HG02623 (cell line): Measurements from ENCODE around the gene MICB.
"Not testable (repeated sequence)": the region's sequence is repeated elsewhere in the genome, so short reads cannot be mapped to it uniquely, and the experiment has no call there.

ENCODE experiments used
- ATAC-seq: cut with Tn5 transposase; IDR thresholded peaks from one replicate; pipeline ENCODE4 v1.9.1; 2021; ENCODE audit warnings: moderate library complexity; ENCODE audit not compliant: unreplicated experiment

Gene MICB

DNA sequence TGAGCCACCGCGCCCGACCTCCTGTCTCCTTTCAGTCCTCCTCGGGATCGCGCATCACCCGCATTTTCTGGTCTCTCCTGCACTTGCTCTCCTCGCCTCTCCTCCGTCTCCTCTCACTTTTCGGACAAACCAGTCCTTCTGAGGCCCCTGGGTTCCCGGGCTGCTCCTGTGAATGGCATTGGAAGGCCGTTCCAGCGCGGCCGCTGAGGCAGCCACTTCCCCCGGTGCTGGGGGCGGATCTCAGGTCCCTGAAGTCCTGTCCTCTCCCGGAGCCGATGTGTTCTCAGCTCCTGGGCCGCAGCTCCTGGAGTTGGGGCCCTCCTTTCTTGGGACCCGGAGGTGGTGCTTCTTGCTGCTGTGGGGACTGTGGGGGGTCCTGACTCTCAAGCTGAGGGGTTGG is 803 bp downstream of the MICB start:
- no peak for ATAC-seq

DNA sequence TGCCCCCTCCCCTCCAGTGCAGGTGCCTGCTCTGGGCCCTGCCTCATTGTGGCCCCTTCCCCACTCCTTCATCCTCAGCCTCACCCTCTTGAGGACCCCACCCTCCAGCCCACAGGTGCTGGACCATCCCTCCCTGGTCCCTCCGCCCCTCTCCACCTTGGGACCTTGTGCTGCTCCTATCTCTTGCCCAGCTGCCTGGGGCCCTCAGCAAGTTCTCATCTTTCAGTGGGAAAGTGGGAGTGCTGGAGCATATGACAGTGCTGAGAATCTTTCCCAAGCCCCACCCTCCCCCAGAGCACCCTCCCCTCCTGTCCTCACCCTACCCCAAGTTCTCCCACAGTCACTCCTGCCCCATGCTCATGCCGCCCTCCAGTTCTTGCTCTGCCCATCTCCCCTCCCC is 1.7 kb downstream of the MICB start:
- not testable (repeated sequence) for ATAC-seq

DNA sequence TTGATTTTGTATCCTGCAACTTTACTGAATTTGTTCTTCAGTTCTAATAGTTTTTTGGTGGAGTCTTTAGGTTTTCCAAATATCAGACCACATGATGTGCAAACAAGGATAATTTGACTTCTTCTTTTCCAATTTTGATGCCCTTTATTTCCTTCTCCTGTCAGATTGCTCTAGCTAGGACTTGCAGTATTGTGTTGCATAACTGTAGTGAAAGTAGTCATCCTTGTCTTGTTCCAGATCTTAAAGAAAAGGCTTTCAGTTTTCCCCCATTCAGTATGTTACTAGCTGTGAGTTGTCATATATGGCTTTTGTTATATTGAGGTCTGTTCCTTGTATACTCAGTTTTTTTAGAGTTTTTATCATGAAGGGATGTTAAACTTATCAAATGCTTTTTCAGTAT is 4.6 kb downstream of the MICB start:
- no peak for ATAC-seq

DNA sequence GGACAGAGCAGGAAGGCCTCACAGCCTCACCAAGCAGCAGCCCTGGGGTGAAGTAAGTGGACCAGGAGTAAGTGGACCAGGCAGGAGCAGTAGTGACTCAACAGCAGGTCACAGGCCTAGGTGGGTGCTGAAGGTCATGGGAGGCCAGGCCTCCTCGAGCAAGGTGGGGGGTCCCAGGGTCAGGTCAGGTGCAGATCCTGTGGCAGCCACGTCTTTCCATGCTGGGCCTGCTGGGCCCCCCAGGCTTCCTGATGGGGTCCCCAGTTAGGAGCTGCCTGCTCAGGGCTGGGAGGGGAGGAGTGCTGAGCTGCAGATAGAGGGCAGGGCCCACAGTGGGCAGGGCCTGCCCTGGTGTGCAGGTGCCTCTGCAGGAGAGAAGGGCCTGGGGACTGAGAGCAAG is 11.1 kb downstream of the MICB start:
- not testable (repeated sequence) for ATAC-seq

DNA sequence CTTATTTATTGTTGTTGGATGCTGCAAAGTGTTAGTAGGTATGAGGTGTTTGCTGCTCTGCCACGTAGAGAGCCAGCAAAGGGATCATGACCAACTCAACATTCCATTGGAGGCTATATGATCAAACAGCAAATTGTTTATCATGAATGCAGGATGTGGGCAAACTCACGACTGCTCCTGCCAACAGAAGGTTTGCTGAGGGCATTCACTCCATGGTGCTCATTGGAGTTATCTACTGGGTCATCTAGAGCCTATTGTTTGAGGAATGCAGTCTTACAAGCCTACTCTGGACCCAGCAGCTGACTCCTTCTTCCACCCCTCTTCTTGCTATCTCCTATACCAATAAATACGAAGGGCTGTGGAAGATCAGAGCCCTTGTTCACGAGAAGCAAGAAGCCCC is 12.1 kb downstream of the MICB start:
- no peak for ATAC-seq

DNA sequence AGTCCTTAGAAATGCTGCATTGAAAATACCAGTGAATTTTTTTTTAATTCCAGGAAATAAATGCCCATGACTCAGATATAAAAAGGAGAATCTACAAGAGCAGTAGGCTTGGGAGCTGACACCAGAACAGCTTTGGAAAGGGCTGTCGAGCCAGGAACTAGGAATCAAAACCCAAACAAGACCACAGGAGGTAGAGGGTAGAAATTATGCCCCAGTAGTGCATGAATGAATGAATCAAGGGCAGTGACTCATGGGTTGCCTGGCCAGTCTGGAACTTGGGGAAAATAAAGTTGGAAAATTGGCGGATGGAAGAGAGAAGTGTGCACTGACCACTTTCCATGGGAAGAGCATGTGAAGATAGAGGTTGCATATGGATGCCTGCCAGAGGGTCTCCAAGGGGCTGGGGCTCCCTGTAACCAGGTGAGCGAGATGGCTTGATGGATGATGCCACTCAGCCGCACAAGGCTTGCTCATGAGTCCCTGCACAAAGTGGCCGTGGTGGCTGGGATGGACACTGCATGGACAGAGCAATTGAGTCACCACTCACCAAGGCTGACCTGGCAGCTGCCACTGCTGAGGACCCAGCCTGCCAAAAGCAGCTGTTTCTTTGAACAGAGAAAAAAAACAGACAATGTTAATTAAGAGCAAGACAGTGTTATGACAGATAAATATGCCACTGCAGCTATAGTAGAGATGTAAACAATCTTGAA is 15.7 kb downstream of the MICB start:
- no peak for ATAC-seq

DNA sequence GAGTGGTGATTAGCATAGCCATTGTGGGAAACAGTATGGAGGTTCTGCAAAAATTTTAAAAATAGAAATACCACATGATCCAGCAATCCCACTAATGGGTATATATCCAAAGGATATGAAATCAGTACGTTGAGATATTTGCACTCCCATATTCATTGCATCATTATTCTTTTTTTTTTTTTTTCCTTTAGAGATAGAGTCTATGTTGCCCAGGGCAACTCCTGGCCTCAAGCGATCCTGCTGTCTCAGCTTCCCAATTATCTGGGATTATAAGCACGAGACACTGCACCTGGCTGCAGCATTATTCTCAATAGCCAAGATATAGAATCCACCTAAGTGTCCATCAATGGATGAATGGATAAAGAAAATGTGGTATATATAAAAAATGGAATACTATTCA is 23.9 kb downstream of the MICB start:
- ATAC-seq = no peak

DNA sequence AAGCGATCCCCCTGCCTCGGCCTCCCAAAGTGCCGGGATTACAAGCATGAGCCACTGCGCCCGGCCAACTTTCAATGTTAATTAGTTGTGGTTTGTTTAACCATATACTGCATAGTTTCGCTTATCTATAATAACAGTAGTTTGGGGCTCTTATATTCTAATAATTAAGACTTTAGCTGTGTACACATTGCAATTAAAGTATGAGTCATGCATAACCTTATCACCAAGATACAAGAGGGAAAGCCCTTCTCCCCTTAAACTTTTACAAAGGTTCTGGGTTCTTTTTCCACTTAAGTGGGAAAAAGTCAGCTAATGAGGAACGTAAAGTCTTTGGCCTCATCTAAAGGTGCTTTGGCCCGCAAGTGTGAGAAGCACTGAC is 27.6 kb downstream of the MICB start:
- ATAC-seq = no peak

DNA sequence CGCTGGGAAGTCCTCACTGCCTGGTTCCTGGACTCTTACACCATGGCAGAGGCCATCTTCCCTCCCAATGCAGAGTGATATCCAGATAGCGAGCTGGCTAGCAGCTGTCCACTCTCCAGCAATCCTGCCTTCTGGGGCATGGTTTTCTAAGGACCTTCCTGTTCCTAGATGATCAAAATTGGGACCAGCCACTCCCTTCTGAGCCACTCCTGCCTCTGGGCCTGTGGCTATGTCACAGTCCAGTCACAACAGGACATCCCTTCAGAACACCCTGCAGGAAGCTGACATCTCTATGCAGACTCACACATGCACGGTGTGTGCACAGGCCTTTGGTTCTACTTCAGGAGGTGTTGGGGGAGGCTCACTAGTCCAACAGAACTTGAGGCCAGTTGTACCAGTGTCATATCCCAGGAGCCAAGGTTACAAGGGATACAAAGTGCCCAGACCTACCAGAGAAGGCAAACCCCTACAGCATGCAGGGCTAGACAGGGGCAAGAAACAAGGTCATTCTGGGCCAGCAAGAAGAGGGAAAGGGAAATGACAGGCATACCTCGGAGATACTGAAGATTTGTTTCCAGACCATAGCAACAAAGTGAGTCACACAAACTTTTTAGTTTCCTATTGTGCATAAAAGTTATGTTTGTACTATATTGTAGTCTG is 28.1 kb downstream of the MICB start:
- no peak for ATAC-seq

DNA sequence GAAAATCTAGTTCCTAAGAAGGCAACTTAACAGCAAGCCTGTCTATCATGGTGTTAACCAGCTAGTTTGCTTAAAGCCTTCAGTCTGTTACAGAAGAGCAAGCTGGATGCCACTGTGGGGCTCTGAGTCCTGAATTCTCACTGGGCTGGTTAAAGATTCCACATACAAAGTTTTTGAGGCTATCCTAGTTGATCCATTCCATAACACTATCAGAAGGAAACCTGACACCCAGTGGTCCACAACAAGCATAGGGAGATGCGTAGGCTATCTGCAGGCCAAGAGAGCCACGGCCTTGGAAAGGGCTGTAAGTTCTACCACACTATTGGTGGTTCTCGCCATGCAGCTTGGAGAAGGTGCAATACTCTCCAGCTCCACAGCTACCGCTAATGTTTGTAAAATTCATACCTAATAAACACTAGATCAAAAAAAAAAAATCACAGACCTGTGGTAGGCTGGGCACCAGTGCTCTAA is 30.4 kb downstream of the MICB start:
- ATAC-seq = no peak

DNA sequence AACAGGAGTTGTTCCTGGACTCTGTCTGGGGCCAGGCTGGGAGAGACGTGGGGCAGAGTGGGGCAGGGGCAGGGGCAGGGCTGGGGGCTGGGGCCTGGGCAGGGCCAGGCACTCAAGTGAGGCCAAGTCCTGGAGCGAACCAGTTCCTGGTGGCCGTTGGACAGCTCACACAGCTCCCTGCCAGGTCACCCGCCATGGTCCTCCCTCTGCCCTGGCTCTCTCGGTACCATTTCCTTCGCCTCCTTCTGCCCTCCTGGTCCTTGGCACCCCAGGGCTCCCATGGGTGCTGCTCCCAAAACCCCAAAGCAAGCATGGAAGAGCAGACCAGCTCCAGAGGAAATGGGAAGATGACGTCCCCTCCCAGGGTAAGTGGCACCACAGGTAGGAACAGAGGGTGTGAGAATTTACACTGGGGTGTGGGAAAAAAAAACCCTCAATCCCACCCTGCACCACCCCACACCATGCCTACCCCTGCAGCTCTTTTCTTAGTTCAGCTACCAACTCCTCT is 30.9 kb downstream of the MICB start, which contains the start of gene MCCD1:
Gene MCCD1 (plus strand): TSS at position 142 of the 508 bp plus-strand sequence. CDS start 53 bp downstream, at position 195.
- ATAC-seq = no peak

DNA sequence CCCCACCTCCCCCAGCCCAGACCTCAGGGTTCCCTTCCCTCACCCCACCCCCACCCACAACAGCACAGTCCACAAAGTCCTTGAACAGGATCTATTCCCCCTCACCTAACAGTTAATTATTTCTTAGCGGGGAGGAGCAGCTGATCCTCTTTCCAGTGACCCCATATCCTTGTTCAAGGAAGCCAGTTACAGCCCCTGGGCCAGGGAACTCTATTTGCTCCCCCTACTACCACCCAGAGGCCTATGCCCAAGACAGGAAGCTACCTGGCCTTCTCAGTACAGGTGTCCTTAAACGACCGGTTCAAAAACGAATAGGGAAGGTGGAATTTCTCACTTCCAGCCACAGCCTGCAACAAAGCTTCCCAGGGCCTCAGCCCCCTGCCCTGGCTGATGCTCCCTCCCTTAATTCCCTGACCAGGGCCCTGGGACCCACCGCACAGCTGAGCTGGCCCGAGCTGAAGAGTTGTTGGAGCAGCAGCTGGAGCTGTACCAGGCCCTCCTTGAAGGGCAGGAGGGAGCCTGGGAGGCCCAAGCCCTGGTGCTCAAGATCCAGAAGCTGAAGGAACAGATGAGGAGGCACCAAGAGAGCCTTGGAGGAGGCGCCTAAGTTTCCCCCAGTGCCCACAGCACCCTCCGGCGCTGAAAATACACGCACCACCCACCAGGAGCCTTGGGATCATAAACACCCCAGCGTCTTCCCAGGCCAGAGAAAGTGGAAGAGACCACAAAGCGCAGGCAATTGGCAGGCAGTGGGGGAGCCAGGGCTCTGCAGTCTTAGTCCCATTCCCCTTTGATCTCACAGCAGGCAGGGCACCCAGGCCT is 31.6 kb downstream of the MICB start:
- no peak for ATAC-seq

DNA sequence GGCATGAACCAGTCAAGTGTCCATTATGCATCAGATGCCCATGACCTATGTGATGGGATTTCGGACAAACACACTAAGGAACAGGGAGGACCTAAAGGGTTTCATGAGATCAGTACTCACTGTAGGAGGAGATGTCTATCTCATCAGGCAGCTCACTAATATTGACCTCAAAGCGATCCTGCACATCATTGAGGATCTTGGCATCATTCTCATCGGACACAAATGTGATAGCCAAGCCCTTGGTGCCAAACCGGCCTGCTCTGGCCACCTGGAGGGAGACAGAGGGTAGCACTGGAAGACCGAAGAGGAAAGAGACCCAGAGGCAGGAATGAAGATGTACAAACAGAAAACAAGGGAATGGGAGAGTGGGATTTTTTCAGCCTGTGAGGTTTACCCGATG is 32.7 kb downstream of the MICB start:
- no peak for ATAC-seq

DNA sequence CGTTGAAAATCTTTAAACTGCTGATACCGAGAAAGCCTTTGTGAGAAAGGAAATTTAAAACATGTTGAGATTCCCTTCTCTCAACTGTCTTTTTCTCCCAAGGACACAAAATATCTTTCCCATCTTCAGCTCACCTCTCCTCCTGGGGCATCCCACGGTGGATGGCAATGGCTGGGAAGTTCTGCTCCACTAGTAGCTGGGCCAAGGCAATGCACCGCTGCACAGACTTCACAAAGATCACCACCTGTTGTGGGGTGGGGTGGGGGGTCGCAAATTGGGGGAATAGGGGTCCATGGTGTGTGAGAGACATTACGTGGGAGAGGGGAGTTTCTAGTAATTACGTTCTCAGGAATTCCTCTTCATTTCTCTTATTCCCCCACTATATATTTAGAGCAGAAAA is 33.2 kb downstream of the MICB start:
- no peak for ATAC-seq

DNA sequence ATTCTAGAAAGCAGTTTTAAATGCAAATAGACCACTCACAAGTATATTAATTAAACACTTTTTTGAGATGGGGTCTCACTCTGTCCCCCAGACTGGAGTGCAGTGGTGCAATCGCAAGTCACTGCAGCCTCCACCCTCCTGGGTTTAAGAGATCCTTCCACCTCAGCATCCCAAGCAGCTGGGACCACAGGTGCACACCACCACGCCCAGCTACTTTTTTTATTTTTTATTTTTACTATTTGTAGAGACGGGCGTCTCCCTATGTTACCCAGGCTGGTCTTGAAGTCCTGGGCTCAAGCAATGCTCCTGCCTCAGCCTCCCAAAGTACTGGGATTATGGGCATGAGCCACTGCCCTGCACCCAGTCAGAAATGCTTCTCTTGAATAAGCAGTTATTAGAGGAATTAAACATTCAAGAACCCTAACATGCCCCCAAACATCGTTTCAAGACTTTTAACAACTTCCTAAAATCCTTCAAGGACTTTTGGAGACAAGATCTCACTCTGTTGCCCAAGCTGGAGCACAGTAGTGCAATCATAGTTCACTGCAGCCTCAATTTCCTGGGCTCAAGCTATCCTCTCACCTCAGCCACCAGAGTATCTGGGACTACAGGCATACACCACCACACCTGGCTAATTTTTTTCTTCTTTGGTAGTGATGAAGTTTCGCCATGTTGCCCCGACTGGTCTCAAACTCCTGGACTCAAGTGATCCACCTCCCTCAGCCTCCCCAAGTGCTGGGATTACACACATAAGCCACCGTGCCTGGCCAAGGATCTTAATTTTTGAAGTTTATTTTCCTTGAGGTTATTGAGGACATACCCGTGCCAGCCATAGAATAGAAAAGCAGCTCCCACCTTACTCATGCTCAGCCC is 34.1 kb downstream of the MICB start:
- no peak for ATAC-seq

DNA sequence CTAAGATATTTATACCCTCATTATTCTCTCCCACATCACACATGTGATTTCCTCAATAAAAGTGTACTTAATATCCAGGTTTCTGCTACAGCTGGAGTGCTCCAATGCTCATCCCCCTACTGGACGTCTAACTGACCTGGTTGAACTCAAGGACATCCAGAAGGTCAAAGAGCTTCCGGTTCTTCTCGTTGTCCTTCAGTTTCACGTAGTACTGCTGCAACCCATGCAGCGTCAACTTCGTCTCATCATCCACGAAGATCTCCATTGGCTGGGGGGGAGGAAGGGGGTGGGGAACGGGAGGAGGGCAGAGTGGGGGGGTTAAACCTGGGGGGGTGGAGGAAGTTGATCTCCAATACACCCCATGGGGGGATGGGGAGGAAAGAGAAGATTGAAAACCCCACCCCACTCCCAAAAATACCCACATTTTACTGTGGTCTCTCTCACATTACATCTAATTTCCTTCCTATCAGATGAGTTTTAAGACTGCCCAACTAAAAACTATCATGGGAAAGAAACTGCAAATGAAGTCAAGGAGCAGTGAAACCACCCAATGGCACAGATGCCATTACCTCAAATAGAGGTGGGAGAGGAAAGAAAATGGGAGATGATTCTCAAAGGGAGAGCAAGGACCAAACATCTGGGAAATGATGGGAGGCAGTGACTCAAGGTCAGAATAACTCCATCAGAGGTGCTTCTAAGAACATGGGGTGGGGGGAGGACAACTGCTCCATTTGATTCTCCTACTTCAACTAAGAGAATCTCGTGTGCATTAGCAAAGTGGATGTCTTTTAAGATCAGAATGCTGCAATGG is 34.9 kb downstream of the MICB start:
- no peak for ATAC-seq

DNA sequence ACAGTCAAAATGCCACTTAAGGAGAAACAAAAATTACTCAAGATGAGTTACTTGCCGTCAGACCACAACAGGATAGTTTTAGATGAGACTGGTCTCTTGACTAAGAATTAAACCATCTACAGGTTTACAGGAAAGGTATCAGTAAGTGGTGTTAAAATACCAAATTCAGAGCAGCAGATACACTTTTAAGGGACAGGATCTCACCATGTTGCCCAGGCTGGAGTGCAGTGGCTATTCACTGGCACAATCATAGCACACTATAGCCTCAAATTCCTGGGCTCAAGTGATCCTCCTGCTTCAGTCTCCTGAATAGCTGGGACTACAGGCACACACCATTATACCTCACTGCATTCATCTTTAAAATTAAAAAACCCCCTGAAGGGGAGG is 35.5 kb downstream of the MICB start:
- ATAC-seq = no peak

DNA sequence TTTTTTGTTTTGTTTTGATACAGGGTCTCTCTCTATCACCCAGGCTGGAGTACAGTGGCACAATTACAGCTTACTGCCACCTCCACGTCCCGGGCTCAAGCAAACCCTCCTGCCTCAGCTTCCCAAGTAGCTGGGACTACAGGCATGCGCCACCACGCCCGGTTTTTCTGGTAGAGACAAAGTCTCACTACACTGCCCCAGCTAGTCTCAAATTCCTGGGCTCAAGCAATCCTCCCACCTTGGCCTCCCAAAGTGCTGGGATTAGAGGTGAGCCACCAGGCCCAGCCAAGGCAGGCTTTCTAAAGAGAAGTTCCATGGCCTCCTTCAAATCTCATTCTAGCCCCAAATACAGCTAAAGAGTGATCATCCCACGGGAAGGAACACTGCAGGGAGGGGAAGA is 36.1 kb downstream of the MICB start:
- no peak for ATAC-seq

DNA sequence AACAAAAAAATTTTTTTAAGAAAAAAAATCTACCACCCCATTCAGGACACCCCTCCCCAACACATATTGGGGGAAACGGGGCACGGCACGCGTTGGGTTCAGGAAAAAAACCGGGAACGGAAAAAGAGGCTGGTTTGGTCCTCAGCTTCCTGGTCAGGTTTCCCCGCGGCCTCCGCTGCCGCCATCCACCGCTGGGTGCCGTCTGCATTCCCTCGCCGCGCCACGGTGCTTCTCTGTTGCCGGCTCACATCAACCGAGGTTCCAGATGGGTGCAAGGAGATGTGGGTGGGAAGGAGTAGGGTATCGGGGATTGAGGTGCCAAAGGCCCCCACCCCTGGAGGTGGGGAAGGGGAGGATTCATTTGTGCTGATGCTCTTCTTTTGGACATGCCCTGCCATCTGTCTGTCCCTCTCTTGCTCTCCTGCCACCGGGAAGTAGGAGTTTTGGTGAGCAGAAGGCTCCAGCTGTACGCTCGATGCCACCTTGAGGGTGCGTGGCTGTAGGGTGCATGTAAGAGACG is 36.6 kb downstream of the MICB start:
- no peak for ATAC-seq
